ENCODE results near the gene ELOA2. TPM values are rescaled to one million over a fixed set of nuclear protein-coding genes. Genes with fewer than 3 reads are reported as not detected.
"Not testable (repeated sequence)": the region's sequence is repeated elsewhere in the genome, so short reads cannot be mapped to it uniquely, and the experiment has no call there.

Gene ELOA2
- not detected for polyA plus RNA-seq

GRCh38 chr18:47035156-47035671 is at the start of gene ELOA2:
ELOA2 (minus strand) TSS chr18:47035621; CDS start chr18:47035264, 357 bp downstream.
- H3K4me1 Mint-ChIP-seq = peaks cover 6 to 8% (median 6%) of the 10 kb centered on the region in 3 donors
- H3K27me3 Mint-ChIP-seq = peaks cover 3% of the 10 kb centered on the region
- H3K27ac Mint-ChIP-seq = no peak within 1 kb of the TSS
- no peaks in the 10 kb centered on the region for H3K36me3 Mint-ChIP-seq
- no peaks in the 10 kb centered on the region for H3K9me3 Mint-ChIP-seq
- H3K4me3 Mint-ChIP-seq = no peak within 1 kb of the TSS

DNA sequence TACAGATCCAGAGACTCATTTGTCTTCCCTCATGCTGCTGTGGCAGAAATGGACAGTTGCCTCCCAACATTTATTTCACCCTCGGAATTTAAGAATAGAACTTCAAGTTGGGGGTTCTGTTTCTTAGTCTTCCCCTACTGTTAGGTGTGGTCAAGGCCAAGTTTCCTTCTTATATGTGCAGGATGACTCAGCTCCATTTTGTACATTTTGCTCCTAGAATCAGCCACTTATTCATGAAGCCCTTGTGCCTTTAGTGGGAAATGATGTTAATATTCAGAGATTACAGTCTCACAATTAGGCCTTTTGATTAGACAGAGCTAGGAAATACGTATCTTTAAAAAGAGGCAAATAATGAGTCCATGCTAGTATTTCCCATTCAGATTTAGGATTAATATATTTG is 46.2 kb upstream of the ELOA2 start:
- no peaks in the 10 kb centered on the region for H3K27me3 Mint-ChIP-seq
- peaks cover 0 to 1% (median 0%) of the 10 kb centered on the region in 3 donors for H3K9me3 Mint-ChIP-seq
- no peaks in the 10 kb centered on the region for H3K4me1 Mint-ChIP-seq
- H3K4me3 Mint-ChIP-seq = no peak overlapping the region
- H3K27ac Mint-ChIP-seq = no peak overlapping the region
- H3K36me3 Mint-ChIP-seq = peaks cover 10% of the 10 kb centered on the region

DNA sequence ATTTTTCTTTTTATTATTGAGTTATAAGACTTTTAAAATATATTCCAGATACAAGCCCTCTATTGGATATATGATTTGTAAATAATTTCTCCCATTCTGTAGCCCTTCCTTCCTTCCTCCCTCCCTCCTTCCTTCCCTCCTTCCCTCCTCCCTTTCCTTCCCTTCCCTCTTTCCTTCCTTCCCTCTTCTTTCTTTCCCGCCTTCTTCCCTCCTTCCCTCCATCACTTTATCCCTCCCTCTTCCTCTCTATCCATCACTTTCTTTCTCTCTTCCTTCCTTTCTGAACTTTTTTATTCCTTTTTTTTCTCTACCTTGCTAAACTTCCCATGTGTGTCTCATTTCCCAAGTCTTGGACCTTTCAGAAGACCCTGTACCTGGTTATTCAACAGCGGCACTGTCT is 45.5 kb upstream of the ELOA2 start:
- H3K4me1 Mint-ChIP-seq = no peaks in the 10 kb centered on the region
- H3K36me3 Mint-ChIP-seq = peaks cover 8% of the 10 kb centered on the region
- no peaks in the 10 kb centered on the region for H3K27me3 Mint-ChIP-seq
- no peak overlapping the region for H3K27ac Mint-ChIP-seq
- H3K4me3 Mint-ChIP-seq = no peak overlapping the region
- peaks cover 0 to 1% (median 0%) of the 10 kb centered on the region in 3 donors for H3K9me3 Mint-ChIP-seq

- Mint-ChIP-seq H3K4me1 (no peaks in the 10 kb centered on the region), H3K27me3 (no peaks in the 10 kb centered on the region), H3K27ac (no peak overlapping the region), H3K9me3 (peaks cover 0 to 1% (median 0%) of the 10 kb centered on the region in 3 donors), H3K4me3 (no peak overlapping the region), H3K36me3 (peaks cover 5% of the 10 kb centered on the region)
These were observed 41.7 kb upstream of the ELOA2 start for GRCh38 chr18:47077111-47077510.

DNA sequence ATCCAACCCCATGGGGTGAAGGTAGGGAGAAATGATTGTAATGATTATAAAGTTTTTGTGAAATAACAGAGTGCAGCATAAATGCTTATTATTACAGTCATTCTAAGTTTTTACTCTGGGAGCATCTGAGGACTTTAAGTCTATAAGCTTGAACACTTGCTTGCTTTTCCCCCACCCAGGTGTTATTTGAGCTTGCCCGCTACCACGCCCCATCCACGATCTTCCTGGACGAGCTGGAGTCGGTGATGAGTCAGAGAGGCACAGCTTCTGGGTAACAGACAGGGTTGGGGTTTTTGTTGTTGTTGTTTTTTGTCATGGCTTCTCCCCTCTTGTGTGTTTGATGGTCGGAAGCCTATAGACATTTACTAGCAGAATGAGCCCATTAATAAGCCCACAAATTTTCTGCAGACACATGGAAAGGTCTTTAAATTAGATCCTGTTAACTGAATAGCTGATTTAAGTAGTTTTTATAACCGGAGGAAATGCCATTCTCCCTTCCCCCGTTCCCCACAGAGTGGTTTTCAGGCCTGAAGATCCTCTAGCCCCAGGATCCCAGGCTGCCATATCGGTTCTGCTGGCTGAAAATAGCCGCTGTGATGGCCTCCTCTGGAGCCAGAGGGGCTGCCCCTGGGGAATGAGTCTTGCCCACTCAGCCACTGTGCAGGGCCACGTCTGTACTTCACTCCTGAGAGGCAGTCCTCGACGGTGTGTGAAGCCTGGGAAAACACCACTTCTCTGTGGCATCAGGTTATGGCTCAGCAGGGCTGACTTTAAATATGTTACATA is 39.9 kb upstream of the ELOA2 start:
- peaks cover 4% of the 10 kb centered on the region for H3K36me3 Mint-ChIP-seq
- H3K9me3 Mint-ChIP-seq = no peaks in the 10 kb centered on the region
- H3K4me1 Mint-ChIP-seq = no peaks in the 10 kb centered on the region
- H3K27ac Mint-ChIP-seq = no peak overlapping the region
- H3K4me3 Mint-ChIP-seq = peak overlapping the region in 1 of 4 donors; percentile 19
- H3K27me3 Mint-ChIP-seq = no peaks in the 10 kb centered on the region

GRCh38 chr18:47067648-47068047 is 32.2 kb upstream of the ELOA2 start:
- Mint-ChIP-seq H3K36me3 (no peaks in the 10 kb centered on the region), H3K9me3 (peaks cover 0 to 2% (median 0%) of the 10 kb centered on the region in 3 donors)

GRCh38 chr18:47063096-47063495 is 27.7 kb upstream of the ELOA2 start:
- no peaks in the 10 kb centered on the region for H3K4me1 Mint-ChIP-seq

More at GRCh38 chr18:47067648-47068047, 32.2 kb upstream of the ELOA2 start:
- H3K4me1 Mint-ChIP-seq = no peaks in the 10 kb centered on the region
- H3K27me3 Mint-ChIP-seq = peaks cover 4% of the 10 kb centered on the region
- no peak overlapping the region for H3K4me3 Mint-ChIP-seq
- no peak overlapping the region for H3K27ac Mint-ChIP-seq

DNA sequence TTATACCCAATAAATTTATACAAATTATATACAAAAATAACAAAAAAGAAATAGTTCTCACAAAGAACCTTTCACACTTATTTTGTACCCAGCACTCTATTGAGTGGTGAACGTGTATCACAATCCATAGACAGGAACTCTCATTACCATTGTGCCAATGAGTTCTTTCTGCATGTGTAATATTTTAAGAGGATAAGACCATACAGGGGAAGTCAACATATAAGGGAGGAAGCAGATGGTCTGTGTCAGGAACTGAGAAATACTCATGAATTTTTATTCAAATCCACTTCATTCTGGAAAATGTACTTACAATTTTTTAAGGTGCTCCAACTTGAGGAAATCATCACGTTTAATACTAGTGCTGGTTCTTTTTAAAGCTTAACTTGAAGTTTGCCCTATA is 27.1 kb upstream of the ELOA2 start:
- Mint-ChIP-seq H3K9me3 (peaks cover 0 to 2% (median 1%) of the 10 kb centered on the region in 3 donors), H3K27me3 (peaks cover 4% of the 10 kb centered on the region), H3K36me3 (peaks cover 4% of the 10 kb centered on the region), H3K4me3 (no peak overlapping the region), H3K4me1 (no peaks in the 10 kb centered on the region), H3K27ac (no peak overlapping the region)

More at GRCh38 chr18:47063096-47063495, 27.7 kb upstream of the ELOA2 start:
- H3K27me3 Mint-ChIP-seq = peaks cover 4% of the 10 kb centered on the region
- peaks cover 4% of the 10 kb centered on the region for H3K36me3 Mint-ChIP-seq
- peaks cover 0 to 2% (median 2%) of the 10 kb centered on the region in 3 donors for H3K9me3 Mint-ChIP-seq
- no peak overlapping the region for H3K4me3 Mint-ChIP-seq
- no peak overlapping the region for H3K27ac Mint-ChIP-seq

DNA sequence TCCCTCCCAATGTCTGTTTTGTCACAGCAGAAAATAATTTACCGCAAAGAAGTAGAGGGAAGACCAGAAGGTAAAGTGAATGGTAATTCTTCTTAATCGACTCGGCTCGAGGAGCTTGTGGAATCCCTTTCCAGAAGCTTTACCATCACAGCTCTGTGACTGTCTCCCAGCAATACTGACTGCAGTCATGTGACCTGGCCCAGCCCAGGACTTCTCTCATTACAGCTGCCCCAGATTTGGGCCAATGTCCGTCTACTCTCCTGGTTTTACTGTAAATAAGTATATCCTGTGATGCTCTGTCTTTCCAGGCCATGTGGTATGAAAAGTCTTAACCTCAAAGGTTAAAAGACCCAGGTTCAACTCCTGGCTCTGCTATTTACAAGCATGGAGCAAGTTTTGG is 18.9 kb upstream of the ELOA2 start:
- Mint-ChIP-seq H3K36me3 (no peaks in the 10 kb centered on the region), H3K9me3 (no peaks in the 10 kb centered on the region), H3K4me1 (peaks cover 0 to 1% (median 0%) of the 10 kb centered on the region in 3 donors), H3K27me3 (peaks cover 3% of the 10 kb centered on the region), H3K27ac (no peak overlapping the region), H3K4me3 (no peak overlapping the region)

DNA sequence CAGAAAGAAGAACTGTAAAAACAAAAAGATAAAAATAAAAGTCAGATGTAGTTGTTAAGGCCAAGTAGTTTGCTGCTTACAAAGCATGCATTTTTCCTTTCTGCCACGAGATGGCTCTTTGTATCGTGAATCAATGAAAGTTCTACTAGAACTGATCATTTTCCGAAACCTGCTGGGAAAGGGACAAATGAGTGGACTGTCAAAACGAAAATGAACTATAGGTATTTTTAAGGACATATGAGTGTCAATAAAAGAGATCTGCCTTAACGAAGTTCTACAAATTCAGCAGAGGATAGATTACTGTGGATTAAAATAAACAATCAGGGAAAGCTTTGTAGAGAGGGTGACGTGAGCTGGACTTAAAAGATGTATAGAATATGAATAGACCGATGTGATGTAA is 15.0 kb upstream of the ELOA2 start:
- Mint-ChIP-seq H3K4me1 (peaks cover 0 to 1% (median 0%) of the 10 kb centered on the region in 3 donors), H3K4me3 (no peak overlapping the region), H3K9me3 (no peaks in the 10 kb centered on the region), H3K27me3 (peaks cover 3% of the 10 kb centered on the region), H3K27ac (no peak overlapping the region), H3K36me3 (no peaks in the 10 kb centered on the region)

DNA sequence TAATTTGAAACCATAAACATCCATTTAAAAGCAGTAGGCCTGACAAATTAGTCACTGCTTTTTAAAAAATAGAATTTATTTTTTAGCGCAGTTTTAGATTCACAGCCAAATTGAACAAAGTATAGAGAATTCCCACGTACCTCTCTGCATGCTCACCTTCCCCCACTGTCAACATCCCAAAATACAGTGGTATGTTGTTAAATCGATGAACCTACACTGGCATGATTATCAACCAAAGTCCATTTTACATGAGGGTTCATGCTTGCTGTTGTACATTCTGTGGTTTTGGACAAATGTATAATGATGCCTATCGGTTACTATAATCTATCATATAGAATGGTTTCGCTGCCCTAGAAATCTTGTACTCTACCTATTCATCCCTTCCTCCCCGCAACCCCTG is 5.6 kb upstream of the ELOA2 start:
- peaks cover 3% of the 10 kb centered on the region for H3K27me3 Mint-ChIP-seq
- H3K9me3 Mint-ChIP-seq = peaks cover 0 to 2% (median 0%) of the 10 kb centered on the region in 3 donors
- no peak overlapping the region for H3K4me3 Mint-ChIP-seq
- H3K27ac Mint-ChIP-seq = no peak overlapping the region
- H3K4me1 Mint-ChIP-seq = peaks cover 6 to 8% (median 6%) of the 10 kb centered on the region in 3 donors
- H3K36me3 Mint-ChIP-seq = no peaks in the 10 kb centered on the region

DNA sequence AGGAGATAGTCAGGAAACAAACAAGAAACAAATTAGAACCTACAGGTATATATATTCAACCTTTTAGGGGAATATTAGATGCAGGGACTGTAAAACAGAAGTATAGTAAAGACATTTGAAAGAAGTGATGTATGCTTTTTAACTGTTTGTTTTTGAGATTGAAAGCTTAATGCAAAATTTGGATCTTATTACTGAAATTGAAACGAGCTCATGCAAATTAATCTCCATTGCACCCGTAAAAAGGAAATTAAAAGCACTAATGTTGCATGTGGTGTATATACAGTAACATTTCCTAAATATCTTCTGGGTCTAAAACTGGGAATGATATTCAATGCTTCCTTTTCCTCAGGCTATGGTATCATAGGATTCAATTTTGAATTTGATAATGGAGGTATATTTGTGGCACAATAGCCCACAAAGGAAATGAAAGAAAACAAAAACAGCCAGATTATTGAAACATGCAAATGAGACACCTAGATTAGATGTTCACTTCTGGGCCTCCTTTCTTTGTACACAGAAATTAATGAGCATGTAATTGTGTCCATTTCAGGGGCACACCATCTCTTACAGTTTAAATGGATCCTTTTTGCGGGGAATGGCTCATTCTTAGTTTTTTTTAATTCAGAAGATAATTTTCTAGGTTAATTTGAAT is 1.6 kb upstream of the ELOA2 start:
- Mint-ChIP-seq H3K4me1 (peaks cover 6 to 8% (median 6%) of the 10 kb centered on the region in 3 donors), H3K9me3 (peaks cover 0 to 2% (median 0%) of the 10 kb centered on the region in 3 donors), H3K4me3 (no peak overlapping the region), H3K36me3 (no peaks in the 10 kb centered on the region), H3K27ac (no peak overlapping the region), H3K27me3 (peaks cover 3% of the 10 kb centered on the region)

DNA sequence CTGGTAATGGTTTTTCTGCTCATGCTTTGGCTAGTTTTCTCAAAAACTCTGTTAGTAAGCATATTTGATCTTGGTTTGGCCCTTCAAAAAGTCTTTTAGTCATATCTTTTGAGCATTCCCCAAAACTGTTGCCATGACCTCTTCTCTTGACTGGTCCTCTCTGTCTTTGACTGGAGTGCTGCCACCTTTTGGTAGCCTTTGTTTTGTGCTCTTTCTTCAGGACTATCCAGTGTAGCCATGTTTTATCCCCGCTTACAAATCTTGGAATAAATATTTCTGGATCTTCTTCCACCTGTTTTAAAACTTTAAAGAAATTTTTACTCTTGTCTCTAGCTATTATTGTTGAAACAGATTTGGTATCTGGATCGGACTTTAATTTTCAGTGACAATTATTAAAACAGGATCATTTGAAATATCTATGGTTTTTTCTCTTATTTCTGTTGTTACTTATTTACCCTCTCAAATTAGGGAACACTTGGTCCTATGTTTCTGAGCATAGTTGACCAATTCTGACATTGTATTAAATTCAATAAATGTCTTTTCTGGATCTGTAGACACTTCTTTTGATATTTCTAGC is 965 bp upstream of the ELOA2 start:
- H3K27ac Mint-ChIP-seq = no peak overlapping the region
- no peaks in the 10 kb centered on the region for H3K36me3 Mint-ChIP-seq

DNA sequence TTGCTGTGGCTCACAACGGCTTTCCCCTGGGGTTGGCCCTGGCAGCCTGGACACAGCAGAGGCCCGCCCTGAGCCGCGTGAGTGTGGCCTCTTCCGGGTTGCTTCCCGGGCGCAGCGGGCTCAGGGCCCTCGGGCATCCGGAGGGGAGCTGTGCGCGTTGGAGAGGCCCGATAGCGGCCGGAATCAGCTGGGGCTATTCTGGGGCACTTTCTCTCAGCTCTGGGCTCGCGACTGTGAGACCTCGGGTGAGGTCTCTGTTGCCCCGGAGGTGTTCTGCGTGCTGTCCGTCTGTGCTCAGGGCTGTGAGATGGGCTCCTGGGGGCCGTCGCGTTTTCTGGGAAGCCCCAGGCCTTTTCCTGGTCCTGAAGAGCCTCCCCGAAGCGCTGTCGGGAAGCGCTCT is 830 bp downstream of the ELOA2 start:
- not testable (repeated sequence) for H3K4me1 Mint-ChIP-seq, H3K4me3 Mint-ChIP-seq, H3K27ac Mint-ChIP-seq, H3K27me3 Mint-ChIP-seq, H3K9me3 Mint-ChIP-seq, H3K36me3 Mint-ChIP-seq

More for the DNA sequence above, 965 bp upstream of the ELOA2 start:
- H3K27me3 Mint-ChIP-seq = peaks cover 3% of the 10 kb centered on the region
- no peak overlapping the region for H3K4me3 Mint-ChIP-seq
- H3K9me3 Mint-ChIP-seq = peaks cover 0 to 2% (median 0%) of the 10 kb centered on the region in 3 donors
- peaks cover 6 to 8% (median 6%) of the 10 kb centered on the region in 3 donors for H3K4me1 Mint-ChIP-seq

DNA sequence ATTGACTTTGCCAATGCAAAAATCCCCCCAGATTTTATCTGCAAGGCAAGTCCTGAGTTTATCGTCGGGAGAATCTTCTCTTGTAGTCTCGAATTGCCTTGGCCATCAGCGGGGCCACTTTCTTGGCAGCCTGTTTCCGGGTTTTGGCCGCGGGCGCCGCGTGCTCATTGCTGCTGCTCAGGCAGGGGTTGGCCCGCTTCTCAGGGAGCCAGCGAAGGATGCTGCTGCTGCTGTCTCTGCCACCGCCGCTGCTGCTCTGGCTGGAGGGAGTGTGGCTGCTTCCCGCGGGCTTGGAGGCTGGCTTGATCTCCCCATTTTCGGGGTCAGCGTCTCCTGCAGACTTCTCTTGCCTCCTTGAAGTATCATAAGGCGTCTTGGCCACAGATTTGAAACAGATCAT is 2.5 kb downstream of the ELOA2 start:
- no peaks in the 10 kb centered on the region for H3K9me3 Mint-ChIP-seq
- no peaks in the 10 kb centered on the region for H3K36me3 Mint-ChIP-seq
- peaks cover 6 to 8% (median 6%) of the 10 kb centered on the region in 3 donors for H3K4me1 Mint-ChIP-seq
- H3K27ac Mint-ChIP-seq = no peak overlapping the region
- no peaks in the 10 kb centered on the region for H3K27me3 Mint-ChIP-seq
- H3K4me3 Mint-ChIP-seq = no peak overlapping the region
